Keratinocyte (primary cell): ENCODE results near the gene NET1.

Experiments
- CTCF ChIP-seq, 3 experiments: IDR thresholded peaks in 1 of 3; conservative IDR thresholded peaks in 1 of 3; optimal IDR thresholded peaks in 1 of 3; 2 replicates in 2 of 3; 3 replicates in 1 of 3; pipeline versions ENCODE3 to v1.5.1; 2011; ENCODE audit warnings: low read length in 3 of 3, mild to moderate bottlenecking in 3 of 3, moderate library complexity in 2 of 3, control low read depth in 1 of 3, inconsistent platforms in 1 of 3; ENCODE audit not compliant: insufficient read depth in 2 of 3; ENCODE audit errors: extremely low read depth in 1 of 3
- EZH2 ChIP-seq: IDR thresholded peaks from one replicate; pipeline ENCODE4 v1.6.1; 2012; ENCODE audit warnings: inconsistent platforms, mild to moderate bottlenecking, low read length, moderate library complexity

- TF ChIP-seq CTCF (optimal IDR thresholded peaks at IDR 0.05 in 1 of 3, IDR thresholded peaks at IDR 0.05 in 1 of 3, conservative IDR thresholded peaks at IDR 0.05 in 1 of 3; ENCODE audit: extremely low read depth in 1 of 3, insufficient read depth in 2 of 3, low read length in 3 of 3), result no peak
- no peak for TF ChIP-seq EZH2
Observed at GRCh38 chr10:5364890-5365338, 47.4 kb upstream of the NET1 start, which contains the start of gene UCN3.
